Measurements from ENCODE around the gene RUNX3.

Gene RUNX3

DNA sequence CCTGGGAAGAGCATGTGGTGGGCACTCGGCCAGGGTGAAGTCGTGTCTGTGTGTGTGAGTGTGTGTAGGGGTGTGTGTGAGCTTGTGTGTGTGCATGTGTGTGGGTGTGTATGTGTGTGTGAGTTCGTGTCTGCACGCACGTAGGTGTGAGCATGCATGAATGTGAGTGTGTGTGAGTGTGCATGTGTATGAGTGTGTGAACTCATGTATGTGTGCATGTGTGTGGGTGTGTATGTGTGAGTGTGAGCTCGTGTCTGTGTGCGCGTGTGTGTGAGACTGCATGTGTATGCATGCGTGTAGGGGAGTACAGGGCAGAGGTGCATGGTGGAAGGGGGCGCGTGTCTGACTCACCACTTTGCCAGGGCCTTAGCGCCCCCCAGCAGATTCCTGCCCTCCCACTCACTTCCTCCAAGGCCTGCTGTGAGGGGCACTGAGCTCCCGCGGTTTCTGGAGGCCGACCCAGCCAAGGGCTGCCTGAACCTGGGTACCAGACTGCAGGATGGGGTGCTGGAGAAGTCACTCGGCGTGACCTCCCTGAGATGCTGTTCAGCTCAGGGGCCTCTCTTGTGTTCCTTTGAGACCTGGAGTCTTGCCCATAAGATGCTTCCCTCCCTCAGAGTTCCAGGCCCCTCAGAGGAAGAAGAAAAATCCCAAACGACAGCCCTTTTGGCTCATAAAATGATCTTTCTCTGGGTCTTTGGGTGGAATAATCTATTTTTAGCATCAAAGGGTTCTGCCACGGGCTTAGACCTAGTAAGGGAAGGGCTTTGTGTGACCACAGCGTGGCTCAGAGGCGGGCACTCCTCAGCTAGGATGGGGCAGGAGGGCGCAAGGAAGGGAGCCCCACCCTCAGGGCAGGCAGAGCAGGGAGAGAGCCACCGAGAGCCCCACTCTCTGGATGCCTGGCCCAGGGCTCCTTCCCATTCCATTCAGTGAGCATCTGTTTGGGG is 41.1 kb upstream of the RUNX3 start:
- Histone ChIP-seq H3K4me1 (ENCODE audit: control insufficient read depth, insufficient read depth, low read length) (no peaks in the 10 kb centered on the region), H3K36me3 (ENCODE audit: control insufficient read depth in 2 of 2, insufficient read depth in 1 of 2, low read length in 2 of 2) (no peaks in the 10 kb centered on the region), H3K9me3 (ENCODE audit: control insufficient read depth, insufficient read depth, low read depth, low read length) (no peaks in the 10 kb centered on the region), H3K27ac (ENCODE audit: extremely low read depth, low read depth, low read length) (no peak overlapping the region), H3K4me3 (ENCODE audit: low read depth, low read length) (no peak overlapping the region)
- POLR2A ChIA-PET, result no interaction called here
- CTCF ChIA-PET, result interaction anchor here (0.6 to 1.2 kb wide), 2 partner anchors 39 to 297 kb away, joined by 3 read pairs; no protein-coding TSS in a partner anchor
- TF ChIP-seq ZFHX2 (tag by site-specific recombination; conservative IDR thresholded peaks at IDR 0.05) (peak; percentile 99), ZIC2 (tag by site-specific recombination; IDR thresholded peaks at IDR 0.05) (peak; percentile 49), ZNF629 (tag by site-specific recombination; IDR thresholded peaks at IDR 0.05) (no peak), ZNF16 (tag by site-specific recombination; IDR thresholded peaks at IDR 0.05; ENCODE audit: low read depth) (no peak), EGR2 (tag by site-specific recombination; IDR thresholded peaks at IDR 0.05; ENCODE audit: low read depth) (peak; percentile 91), GLIS1 (tag by site-specific recombination; IDR thresholded peaks at IDR 0.05) (peak; percentile 23; the same call in 1 of the 2 replicates)
- TF ChIP-seq, protein P1, sequence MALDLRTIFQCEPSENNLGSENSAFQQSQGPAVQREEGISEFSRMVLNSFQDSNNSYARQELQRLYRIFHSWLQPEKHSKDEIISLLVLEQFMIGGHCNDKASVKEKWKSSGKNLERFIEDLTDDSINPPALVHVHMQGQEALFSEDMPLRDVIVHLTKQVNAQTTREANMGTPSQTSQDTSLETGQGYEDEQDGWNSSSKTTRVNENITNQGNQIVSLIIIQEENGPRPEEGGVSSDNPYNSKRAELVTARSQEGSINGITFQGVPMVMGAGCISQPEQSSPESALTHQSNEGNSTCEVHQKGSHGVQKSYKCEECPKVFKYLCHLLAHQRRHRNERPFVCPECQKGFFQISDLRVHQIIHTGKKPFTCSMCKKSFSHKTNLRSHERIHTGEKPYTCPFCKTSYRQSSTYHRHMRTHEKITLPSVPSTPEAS (tag by site-specific recombination; IDR thresholded peaks at IDR 0.05), result peak; percentile 64
- TF ChIP-seq, protein P2, sequence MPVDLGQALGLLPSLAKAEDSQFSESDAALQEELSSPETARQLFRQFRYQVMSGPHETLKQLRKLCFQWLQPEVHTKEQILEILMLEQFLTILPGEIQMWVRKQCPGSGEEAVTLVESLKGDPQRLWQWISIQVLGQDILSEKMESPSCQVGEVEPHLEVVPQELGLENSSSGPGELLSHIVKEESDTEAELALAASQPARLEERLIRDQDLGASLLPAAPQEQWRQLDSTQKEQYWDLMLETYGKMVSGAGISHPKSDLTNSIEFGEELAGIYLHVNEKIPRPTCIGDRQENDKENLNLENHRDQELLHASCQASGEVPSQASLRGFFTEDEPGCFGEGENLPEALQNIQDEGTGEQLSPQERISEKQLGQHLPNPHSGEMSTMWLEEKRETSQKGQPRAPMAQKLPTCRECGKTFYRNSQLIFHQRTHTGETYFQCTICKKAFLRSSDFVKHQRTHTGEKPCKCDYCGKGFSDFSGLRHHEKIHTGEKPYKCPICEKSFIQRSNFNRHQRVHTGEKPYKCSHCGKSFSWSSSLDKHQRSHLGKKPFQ (tag by site-specific recombination; IDR thresholded peaks at IDR 0.05), result peak; percentile 54; the same call in 1 of the 2 replicates

DNA sequence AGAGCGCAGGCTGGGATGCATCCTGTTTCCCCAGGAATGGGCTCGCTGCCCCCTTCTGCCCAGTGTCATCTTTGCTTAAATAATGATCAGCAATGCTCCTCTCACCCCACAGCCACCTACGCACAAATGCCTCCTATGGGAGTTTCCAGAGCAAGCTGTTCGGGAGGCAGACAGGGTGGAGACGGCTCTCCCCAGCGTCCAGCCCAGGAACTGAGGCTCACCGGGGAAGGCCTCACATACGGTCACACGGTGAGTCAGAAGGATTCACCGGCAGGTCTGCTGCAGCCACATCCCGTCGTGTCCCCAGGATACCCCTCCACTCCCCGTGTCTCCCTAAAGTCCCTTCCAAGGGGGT is 40.3 kb upstream of the RUNX3 start:
- POLR2A ChIA-PET, result no interaction called here
- H3K9me3 ChIP-seq (ENCODE audit: control insufficient read depth, insufficient read depth, low read depth, low read length), result no peaks in the 10 kb centered on the region
- H3K36me3 ChIP-seq (ENCODE audit: control insufficient read depth in 2 of 2, insufficient read depth in 1 of 2, low read length in 2 of 2), result no peaks in the 10 kb centered on the region
- H3K27ac ChIP-seq (ENCODE audit: extremely low read depth, low read depth, low read length), result no peak overlapping the region
- TF ChIP-seq ZNF157 (tag by site-specific recombination; IDR thresholded peaks at IDR 0.05) (no peak), HOXD13 (CRISPR knock-in tag; IDR thresholded peaks at IDR 0.05; ENCODE audit: borderline replicate concordance) (no peak)
- TF ChIP-seq, protein P3, sequence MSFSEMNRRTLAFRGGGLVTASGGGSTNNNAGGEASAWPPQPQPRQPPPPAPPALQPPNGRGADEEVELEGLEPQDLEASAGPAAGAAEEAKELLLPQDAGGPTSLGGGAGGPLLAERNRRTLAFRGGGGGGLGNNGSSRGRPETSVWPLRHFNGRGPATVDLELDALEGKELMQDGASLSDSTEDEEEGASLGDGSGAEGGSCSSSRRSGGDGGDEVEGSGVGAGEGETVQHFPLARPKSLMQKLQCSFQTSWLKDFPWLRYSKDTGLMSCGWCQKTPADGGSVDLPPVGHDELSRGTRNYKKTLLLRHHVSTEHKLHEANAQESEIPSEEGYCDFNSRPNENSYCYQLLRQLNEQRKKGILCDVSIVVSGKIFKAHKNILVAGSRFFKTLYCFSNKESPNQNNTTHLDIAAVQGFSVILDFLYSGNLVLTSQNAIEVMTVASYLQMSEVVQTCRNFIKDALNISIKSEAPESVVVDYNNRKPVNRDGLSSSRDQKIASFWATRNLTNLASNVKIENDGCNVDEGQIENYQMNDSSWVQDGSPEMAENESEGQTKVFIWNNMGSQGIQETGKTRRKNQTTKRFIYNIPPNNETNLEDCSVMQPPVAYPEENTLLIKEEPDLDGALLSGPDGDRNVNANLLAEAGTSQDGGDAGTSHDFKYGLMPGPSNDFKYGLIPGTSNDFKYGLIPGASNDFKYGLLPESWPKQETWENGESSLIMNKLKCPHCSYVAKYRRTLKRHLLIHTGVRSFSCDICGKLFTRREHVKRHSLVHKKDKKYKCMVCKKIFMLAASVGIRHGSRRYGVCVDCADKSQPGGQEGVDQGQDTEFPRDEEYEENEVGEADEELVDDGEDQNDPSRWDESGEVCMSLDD (tag by site-specific recombination; IDR thresholded peaks at IDR 0.05), result no peak
- CTCF ChIA-PET, result interaction anchor here (0.6 to 1.2 kb wide), 4 partner anchors 11 to 235 kb away, joined by 3 to 4 read pairs (median 3); no protein-coding TSS in a partner anchor
- no peaks in the 10 kb centered on the region for H3K4me1 ChIP-seq (ENCODE audit: control insufficient read depth, insufficient read depth, low read length)
- no peak overlapping the region for H3K4me3 ChIP-seq (ENCODE audit: low read depth, low read length)

DNA sequence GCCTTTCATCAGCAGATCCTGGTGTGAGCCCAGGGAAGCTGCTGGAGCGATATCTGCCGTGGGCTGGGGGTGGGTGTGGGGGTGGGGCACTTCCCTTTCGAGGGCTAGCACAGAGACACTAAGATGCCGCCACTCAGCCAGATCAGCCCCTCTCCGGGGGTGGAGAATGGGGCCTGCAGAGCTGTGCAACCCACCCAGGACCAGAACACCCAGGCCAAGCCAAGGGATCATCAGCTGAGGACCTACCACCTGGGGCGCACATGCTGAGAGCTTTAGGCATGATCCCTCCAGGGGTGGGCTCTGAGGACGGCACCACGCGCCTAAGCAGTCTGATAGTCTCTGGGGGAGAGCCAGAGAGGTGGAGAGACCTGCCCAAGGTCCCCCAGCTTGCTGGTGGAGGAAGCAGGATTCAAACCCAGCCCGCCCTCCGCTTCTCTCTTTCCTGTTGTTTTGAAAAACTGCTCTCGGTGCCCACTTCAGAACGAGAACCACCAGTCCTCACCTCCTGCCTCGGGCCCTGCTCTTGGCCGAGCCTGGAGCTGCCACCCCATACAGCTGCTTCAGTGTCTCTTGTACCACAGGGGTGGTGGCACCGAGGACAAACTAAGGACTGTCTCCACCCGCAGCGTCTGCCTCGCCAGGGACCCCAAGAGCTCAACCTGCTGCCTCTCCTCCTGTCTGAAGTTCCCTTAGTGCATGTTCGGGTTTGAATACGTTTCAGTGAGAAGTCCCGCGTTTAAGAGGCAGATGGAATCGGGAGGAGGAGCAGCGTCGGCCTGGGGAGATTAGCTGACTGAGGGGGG is 39.7 kb upstream of the RUNX3 start:
- H3K4me3 ChIP-seq (ENCODE audit: low read depth, low read length), result no peak overlapping the region
- no peak overlapping the region for H3K27ac ChIP-seq (ENCODE audit: extremely low read depth, low read depth, low read length)
- POLR2A ChIA-PET, result no interaction called here
- CTCF ChIA-PET, result interaction anchor here (0.5 to 2.1 kb wide), 8 partner anchors 9 to 280 kb away, joined by 3 to 5 read pairs (median 3); no protein-coding TSS in a partner anchor
- H3K4me1 ChIP-seq (ENCODE audit: control insufficient read depth, insufficient read depth, low read length), result no peaks in the 10 kb centered on the region
- H3K36me3 ChIP-seq (ENCODE audit: control insufficient read depth in 2 of 2, insufficient read depth in 1 of 2, low read length in 2 of 2), result no peaks in the 10 kb centered on the region
- no peak for TF ChIP-seq ZNF664 (tag by site-specific recombination; IDR thresholded peaks at IDR 0.05)
- peak; percentile 30; the same call in 1 of the 2 replicates for TF ChIP-seq ZFHX2 (tag by site-specific recombination; conservative IDR thresholded peaks at IDR 0.05)
- TF ChIP-seq ZNF792 (tag by site-specific recombination; IDR thresholded peaks at IDR 0.05), result no peak
- 0 out of 2 replicates have a peak, but pooled peaks have one; percentile 8 for TF ChIP-seq EGR2 (tag by site-specific recombination; IDR thresholded peaks at IDR 0.05; ENCODE audit: low read depth)
- no peak for TF ChIP-seq RBAK (tag by site-specific recombination; IDR thresholded peaks at IDR 0.05)
- H3K9me3 ChIP-seq (ENCODE audit: control insufficient read depth, insufficient read depth, low read depth, low read length), result no peaks in the 10 kb centered on the region

All from HEK293 (cell line).